ENCODE results near the gene CLUH. TPM values are rescaled to one million over a fixed set of nuclear protein-coding genes. Genes with fewer than 3 reads are reported as not detected.
A peak's percentile ranks its signal among the peaks of the same experiment; 100 is the strongest.

CLUH gene
- total RNA-seq, 4 donors from 2014 or later = 42.6 to 87.6 (median 52.9) TPM

GRCh38 chr17:2730764-2731353, 19.3 kb upstream of the CLUH start:
- Histone ChIP-seq H3K36me3 (no peaks in the 10 kb centered on the region), H3K4me1 (no peaks in the 10 kb centered on the region), H3K27ac (no peak overlapping the region), H3K4me3 (no peak overlapping the region), H3K9me3 (no peaks in the 10 kb centered on the region), H3K27me3 (peaks cover 79% of the 10 kb centered on the region)
- 71 to 100% methylated on average over 1 to 2 of the region's 17 CpGs for WGBS, 2 donors (ENCODE audit: low coverage in 1 of 2)
- TF ChIP-seq POLR2AphosphoS5 (IDR thresholded peaks at IDR 0.05) (no peak), CTCF (IDR thresholded peaks at IDR 0.05) (no peak)
- ATAC-seq = no peak

GRCh38 chr17:2724784-2725164, 13.2 kb upstream of the CLUH start:
- 2% methylated on average over 18 of the region's 40 CpGs; no CpG with 5 or more reads in 1 of the 2 donors for WGBS, 2 donors (ENCODE audit: low coverage in 1 of 2)
- TF ChIP-seq EP300 (IDR thresholded peaks at IDR 0.05) = no peak
- peak in 3 of 4 experiments; percentile 9 to 42 (median 13) for TF ChIP-seq CTCF (IDR thresholded peaks at IDR 0.05)
- Histone ChIP-seq H3K27me3 (peaks cover 75% of the 10 kb centered on the region), H3K36me3 (no peaks in the 10 kb centered on the region), H3K9me3 (no peaks in the 10 kb centered on the region), H3K4me3 (peak overlapping the region in 1 of 2 donors; percentile 51), H3K4me1 (peaks cover 0 to 22% (median 4%) of the 10 kb centered on the region in 3 donors), H3K27ac (peak overlapping the region in 1 of 4 donors; percentile 64)
- ATAC-seq = peak; percentile 42

GRCh38 chr17:2723997-2724783, 12.6 kb upstream of the CLUH start:
- H3K9me3 ChIP-seq = no peaks in the 10 kb centered on the region
- ATAC-seq = peak; percentile 64
- no peak for TF ChIP-seq EP300 (IDR thresholded peaks at IDR 0.05)
- no peak for TF ChIP-seq POLR2A (IDR thresholded peaks at IDR 0.05)
- TF ChIP-seq CTCF (IDR thresholded peaks at IDR 0.05) = no peak
- no peak for TF ChIP-seq POLR2AphosphoS5 (IDR thresholded peaks at IDR 0.05)
- 0% methylated on average over 1 of the region's 98 CpGs; no CpG with 5 or more reads in 1 of the 2 donors for WGBS, 2 donors (ENCODE audit: low coverage in 1 of 2)
- peak overlapping the region; percentile 1 to 51 for H3K4me3 ChIP-seq
- peak overlapping the region in 3 of 4 donors; percentile 57 to 64 (median 62) for H3K27ac ChIP-seq
- peaks cover 0 to 22% (median 4%) of the 10 kb centered on the region in 3 donors for H3K4me1 ChIP-seq
- no peaks in the 10 kb centered on the region for H3K36me3 ChIP-seq
- peaks cover 70% of the 10 kb centered on the region for H3K27me3 ChIP-seq

GRCh38 chr17:2723505-2723996, 12.0 kb upstream of the CLUH start:
- TF ChIP-seq EP300 (IDR thresholded peaks at IDR 0.05) (no peak), CTCF (IDR thresholded peaks at IDR 0.05) (no peak), POLR2A (IDR thresholded peaks at IDR 0.05) (no peak), POLR2AphosphoS5 (IDR thresholded peaks at IDR 0.05) (no peak)
- Histone ChIP-seq H3K27ac (peak overlapping the region in 3 of 4 donors; percentile 57 to 64 (median 62)), H3K27me3 (peaks cover 63% of the 10 kb centered on the region), H3K36me3 (no peaks in the 10 kb centered on the region), H3K4me3 (peak overlapping the region; percentile 1 to 51), H3K9me3 (no peaks in the 10 kb centered on the region), H3K4me1 (peaks cover 0 to 22% (median 4%) of the 10 kb centered on the region in 3 donors)
- no peak for ATAC-seq
- no CpG with 5 or more reads among the region's 18 CpGs for WGBS, 2 donors (ENCODE audit: low coverage in 1 of 2)

Data from gastroesophageal sphincter (tissue), 4 donors.